SU-DHL-6 (cell line): Measurements from ENCODE around the gene ST3GAL5.

Source experiments
- CTCF ChIP-seq: fragments of 200-600 bp; sonication (generic); IDR thresholded peaks from one replicate; pipeline ENCODE4 v1.5.1; 2017; ENCODE audit warnings: antibody characterized with exemption, mild to moderate bottlenecking, low read length, moderate library complexity; ENCODE audit not compliant: insufficient read depth, poor library complexity, severe bottlenecking
- EZH2phosphoT487 ChIP-seq: fragments of 200-600 bp; sonication (generic), shearing (Covaris generic); conservative IDR thresholded peaks from 2 replicates; pipeline ENCODE4 v1.6.1; 2018; ENCODE audit warnings: mild to moderate bottlenecking, antibody characterized with exemption, low read length, moderate library complexity, mixed read lengths

- TF ChIP-seq EZH2phosphoT487 (no peak), CTCF (no peak)
Measured at GRCh38 chr2:85790032-85790431, 98.8 kb downstream of the ST3GAL5 start.
